Heart left ventricle (tissue), 13 donors: ENCODE results near the gene UNC50.

Experiments used
- CTCF ChIP-seq, 12 donors: fragments of 200-600 bp; sonication (generic) in 4 of 12; IDR thresholded peaks; one replicate each; pipeline versions ENCODE4 v1.5.0 to v1.8.0; 2018 to 2022; ENCODE audit warnings: antibody characterized with exemption in 12 of 12, mild to moderate bottlenecking in 5 of 12
- POLR2A ChIP-seq, 2 donors: fragments of 450-650 bp; IDR thresholded peaks; one replicate each; pipeline ENCODE4 v1.6.1; 2017; ENCODE audit warnings: antibody characterized with exemption in 2 of 2, mild to moderate bottlenecking in 2 of 2, moderate library complexity in 2 of 2
- donor health status: ischemic (EF 13 %, LVEDD 7.1; RV severe dilation, severe dysfunction).
- donor health status: DM: no; HTN: yes; CAD: no.
- donor health status: DM: no; HTN: no; CAD: no.
- donor health status: ischemic (EF 25% LVEDD 6.9; RV normal size, moderate dysfunction).
- donor health status: ischemic (EF 25% LVEDD 5.7; RV mildly dilated, moderate dysfunction).
- donor health status: ischemic (EF 35%, LVEDD 5.7; RV mildly dilated, moderate dysfunction).
- donor health status: nonischemic (EF 11% LVEDD 7.7; RV severe dilation, severe dysfunction).
- donor health status: DM: yes; HTN: yes; CAD: no.
- donor health status: PGD.
- donor health status: ischemic (EF 29% LVEDD 5.4; RV normal size, mild dysfunction).
- donor health status: nonischemic (EF 23%, LVEDD 6.1; RV moderate dilation, normal function).

- TF ChIP-seq CTCF (IDR thresholded peaks at IDR 0.05) (no peak), POLR2A (IDR thresholded peaks at IDR 0.05) (no peak)
Observed at GRCh38 chr2:98664323-98664722, 55.9 kb downstream of the UNC50 start.
